ENCODE results near the gene CCDC12. TPM values are rescaled to one million over a fixed set of nuclear protein-coding genes. Genes with fewer than 3 reads are reported as not detected.

Gene CCDC12
- total RNA-seq, 2 donors from 2014 or later = 46.7 to 47.8 TPM

GRCh38 chr3:46921871-46922271 is 54.7 kb downstream of the CCDC12 start:
- Histone ChIP-seq H3K27ac (ENCODE audit: low read depth, low read length) (no peak overlapping the region), H3K36me3 (ENCODE audit: control insufficient read depth, insufficient read depth, low read length) (peaks cover 84% of the 10 kb centered on the region), H3K4me3 (ENCODE audit: low read length) (no peak overlapping the region), H3K27me3 (ENCODE audit: control insufficient read depth, insufficient read depth, low read length, poor library complexity, severe bottlenecking) (no peaks in the 10 kb centered on the region), H3K9me3 (ENCODE audit: control insufficient read depth, low read length) (peaks cover 23% of the 10 kb centered on the region), H3K4me1 (ENCODE audit: control insufficient read depth, insufficient read depth, low read length) (no peaks in the 10 kb centered on the region), H3K9ac (ENCODE audit: extremely low read depth, low read length, poor library complexity, severe bottlenecking) (no peak overlapping the region)
- no peak overlapping the region for H3K27ac Mint-ChIP-seq
- no peaks in the 10 kb centered on the region for H3K27me3 Mint-ChIP-seq (ENCODE audit: insufficient read depth)
- peaks cover 67% of the 10 kb centered on the region for H3K36me3 Mint-ChIP-seq (ENCODE audit: low read depth)
- peaks cover 18% of the 10 kb centered on the region for H3K9me3 Mint-ChIP-seq
- H3K4me3 Mint-ChIP-seq = no peak overlapping the region
- 90 to 94% methylated on average over 2 to 7 of the region's 7 CpGs for WGBS, 2 experiments (ENCODE audit: insufficient coverage in 1 of 2, insufficient read length in 1 of 2)
- no peak for DNase-seq
- H3K4me1 Mint-ChIP-seq = no peaks in the 10 kb centered on the region
- TF ChIP-seq CTCF (conservative IDR thresholded peaks at IDR 0.05) = no peak

- Histone ChIP-seq H3K36me3 (ENCODE audit: control insufficient read depth, insufficient read depth, low read length) (peaks cover 85% of the 10 kb centered on the region), H3K4me3 (ENCODE audit: low read length) (no peak overlapping the region), H3K27ac (ENCODE audit: low read depth, low read length) (no peak overlapping the region), H3K27me3 (ENCODE audit: control insufficient read depth, insufficient read depth, low read length, poor library complexity, severe bottlenecking) (no peaks in the 10 kb centered on the region), H3K4me1 (ENCODE audit: control insufficient read depth, insufficient read depth, low read length) (no peaks in the 10 kb centered on the region), H3K9me3 (ENCODE audit: control insufficient read depth, low read length) (peaks cover 23% of the 10 kb centered on the region), H3K9ac (ENCODE audit: extremely low read depth, low read length, poor library complexity, severe bottlenecking) (no peak overlapping the region)
- H3K27ac Mint-ChIP-seq = no peak overlapping the region
- H3K27me3 Mint-ChIP-seq (ENCODE audit: insufficient read depth) = no peaks in the 10 kb centered on the region
- H3K4me3 Mint-ChIP-seq = no peak overlapping the region
- H3K4me1 Mint-ChIP-seq = no peaks in the 10 kb centered on the region
- WGBS, 2 experiments (ENCODE audit: insufficient coverage in 1 of 2, insufficient read length in 1 of 2) = 95 to 100% methylated on average over 1 to 4 of the region's 4 CpGs
- peaks cover 18% of the 10 kb centered on the region for H3K9me3 Mint-ChIP-seq
- no peak for TF ChIP-seq CTCF (conservative IDR thresholded peaks at IDR 0.05)
- no peak for DNase-seq
- peaks cover 73% of the 10 kb centered on the region for H3K36me3 Mint-ChIP-seq (ENCODE audit: low read depth)
These were observed 55.5 kb downstream of the CCDC12 start for GRCh38 chr3:46921041-46921440.

- Mint-ChIP-seq H3K36me3 (ENCODE audit: low read depth) (peaks cover 60% of the 10 kb centered on the region), H3K4me1 (no peaks in the 10 kb centered on the region), H3K27me3 (ENCODE audit: insufficient read depth) (no peaks in the 10 kb centered on the region), H3K4me3 (no peak overlapping the region), H3K9me3 (peaks cover 18% of the 10 kb centered on the region), H3K27ac (no peak overlapping the region)
- H3K27me3 ChIP-seq (ENCODE audit: control insufficient read depth, insufficient read depth, low read length, poor library complexity, severe bottlenecking) = no peaks in the 10 kb centered on the region
- H3K4me3 ChIP-seq (ENCODE audit: low read length) = no peak overlapping the region
- TF ChIP-seq CTCF (conservative IDR thresholded peaks at IDR 0.05) = no peak
- no peaks in the 10 kb centered on the region for H3K4me1 ChIP-seq (ENCODE audit: control insufficient read depth, insufficient read depth, low read length)
- H3K27ac ChIP-seq (ENCODE audit: low read depth, low read length) = no peak overlapping the region
- no peak overlapping the region for H3K9ac ChIP-seq (ENCODE audit: extremely low read depth, low read length, poor library complexity, severe bottlenecking)
- peaks cover 23% of the 10 kb centered on the region for H3K9me3 ChIP-seq (ENCODE audit: control insufficient read depth, low read length)
- WGBS, 2 experiments (ENCODE audit: insufficient coverage in 1 of 2, insufficient read length in 1 of 2) = 96% methylated on average over 4 of the region's 4 CpGs
- no peak for DNase-seq
- H3K36me3 ChIP-seq (ENCODE audit: control insufficient read depth, insufficient read depth, low read length) = peaks cover 78% of the 10 kb centered on the region
These were observed 57.9 kb downstream of the CCDC12 start for GRCh38 chr3:46918634-46919033.
